OCI-LY7 (cell line): ENCODE results near the gene INPP5A. TPM values are rescaled to one million over a fixed set of nuclear protein-coding genes. Genes with fewer than 3 reads are reported as not detected.

Experiments
- BruUV-seq: library from RNA; stranded (reverse); fragments of 400-500 nt; replicated peaks from 2 replicates; lab custom pipeline; 2021; lab: Mats Ljungman, UMichigan
- CTCF ChIA-PET: fragments of 300-600 bp; sonication (Branson Sonifier 250); formaldehyde crosslinking; loops from one replicate; lab custom pipeline; 2022; ENCODE audit warnings: antibody characterized with exemption; ENCODE audit not compliant: unreplicated experiment; lab: Charles Lee
- POLR2A ChIA-PET: fragments of 300-600 bp; sonication (Branson Sonifier 250); formaldehyde crosslinking; loops from one replicate; lab custom pipeline; 2022; ENCODE audit warnings: antibody characterized with exemption; lab: Charles Lee
- DNase-seq: peaks from one replicate; pipeline ENCODE4 v3.0.0-alpha.2; 2015; ENCODE audit warnings: low spot score
- H2AFZ ChIP-seq: fragments of 200-600 bp; sonication (generic), shearing (Covaris generic); 2 replicates; pipeline ENCODE4 v1.6.1; 2014; ENCODE audit warnings: mild to moderate bottlenecking, antibody characterized with exemption, low read length, moderate library complexity
- H3K27ac ChIP-seq: fragments of 200-600 bp; sonication (generic); 2 replicates; pipeline ENCODE4 v1.5.1; 2014; ENCODE audit warnings: mixed run types, low read depth, mild to moderate bottlenecking, moderate library complexity, low read length, inconsistent platforms; ENCODE audit not compliant: poor library complexity, severe bottlenecking
- H3K36me3 ChIP-seq: fragments of 200-600 bp; sonication (generic); 2 replicates; pipeline ENCODE4 v1.6.1; 2014; ENCODE audit warnings: mild to moderate bottlenecking, antibody characterized with exemption, low read length, moderate library complexity, mixed read lengths; ENCODE audit not compliant: insufficient read depth
- H3K4me1 ChIP-seq: fragments of 200-600 bp; sonication (generic); 2 replicates; pipeline ENCODE4 v1.5.1; 2014; ENCODE audit warnings: mild to moderate bottlenecking, low read length; ENCODE audit not compliant: insufficient read depth, poor library complexity, severe bottlenecking
- H3K4me2 ChIP-seq: fragments of 200-600 bp; sonication (generic); 2 replicates; pipeline ENCODE4 v1.6.1; 2014; ENCODE audit warnings: mild to moderate bottlenecking, low read length
- H3K4me3 ChIP-seq: fragments of 200-600 bp; sonication (generic); 2 replicates; pipeline ENCODE4 v1.5.1; 2014; ENCODE audit warnings: mild to moderate bottlenecking, low read depth, low read length; ENCODE audit not compliant: poor library complexity, severe bottlenecking
- H3K79me2 ChIP-seq: fragments of 200-600 bp; sonication (generic); 2 replicates; pipeline ENCODE4 v1.6.1; 2016; ENCODE audit warnings: low read depth, mild to moderate bottlenecking, low read length, moderate library complexity, mixed read lengths; ENCODE audit not compliant: insufficient read depth
- H3K9me2 ChIP-seq: fragments of 200-600 bp; sonication (generic); 2 replicates; pipeline ENCODE4 v1.6.1; 2016; ENCODE audit warnings: mild to moderate bottlenecking, low read length, mixed read lengths; ENCODE audit not compliant: insufficient read depth
- H3K9me3 ChIP-seq: fragments of 200-600 bp; sonication (generic); 2 replicates; pipeline ENCODE4 v1.6.1; 2014; ENCODE audit warnings: mild to moderate bottlenecking, mixed run types, low read length, mixed read lengths
- H4K20me1 ChIP-seq: fragments of 200-600 bp; sonication (generic); 2 replicates; pipeline ENCODE4 v1.6.1; 2014; ENCODE audit warnings: mild to moderate bottlenecking, antibody characterized with exemption, low read length, moderate library complexity, mixed read lengths; ENCODE audit not compliant: insufficient read depth
- CTCF ChIP-seq: fragments of 200-600 bp; sonication (generic); conservative IDR thresholded peaks from 2 replicates; pipeline ENCODE4 v1.5.1; 2014; ENCODE audit warnings: mild to moderate bottlenecking, antibody characterized with exemption, low read length, moderate library complexity, mixed read lengths
- EZH2phosphoT487 ChIP-seq: fragments of 200-600 bp; sonication (generic); IDR thresholded peaks from 2 replicates; pipeline ENCODE4 v1.6.1; 2018; ENCODE audit warnings: low read depth, borderline replicate concordance, mild to moderate bottlenecking, mixed run types, antibody characterized with exemption, low read length, moderate library complexity, mixed read lengths
- intact Hi-C: fragments of 100-400 bp; cut with micrococcal nuclease; formaldehyde crosslinking; loops from one replicate; pipeline ENCODE4 v1.10.0; 2022; ENCODE audit not compliant: unreplicated experiment
- total RNA-seq, 2 experiments: library from RNA; depleted of rRNA in 1 of 2; stranded (reverse); fragments of >200 nt in 1 of 2; shearing (Covaris generic) in 1 of 2; gene quantifications; 2 replicates each; pipeline ENCODE4 v1.2.3, GENCODE V29; 2014 to 2022

INPP5A gene
- total RNA-seq, 2 experiments from 2014 or later, result 14.5 to 18.4 TPM

GRCh38 chr10:132810807-132811700 lies 273.5 kb downstream of the INPP5A start:
- H3K79me2 ChIP-seq, result no peaks in the 10 kb centered on the region
- H3K36me3 ChIP-seq, result no peaks in the 10 kb centered on the region
- intact Hi-C loops, result no loop called here
- no peaks in the 10 kb centered on the region for H3K9me2 ChIP-seq
- H3K9me3 ChIP-seq, result no peaks in the 10 kb centered on the region
- no peaks in the 10 kb centered on the region for H4K20me1 ChIP-seq
- H3K4me1 ChIP-seq, result no peaks in the 10 kb centered on the region
- CTCF ChIA-PET, result no interaction called here
- POLR2A ChIA-PET, result no interaction called here
- TF ChIP-seq EZH2phosphoT487 (no peak), CTCF (no peak)
- no peak overlapping the region for H3K4me3 ChIP-seq
- no peak overlapping the region for H2AFZ ChIP-seq
- no peak overlapping the region for H3K27ac ChIP-seq
- no peak for DNase-seq
- BruUV-seq, result no TSS peak
- H3K4me2 ChIP-seq, result no peak overlapping the region

GRCh38 chr10:132811891-132812481 lies 274.4 kb downstream of the INPP5A start:
- no peak for DNase-seq
- BruUV-seq, result no TSS peak
- intact Hi-C loops, result no loop called here
- H3K79me2 ChIP-seq, result no peaks in the 10 kb centered on the region
- H3K9me2 ChIP-seq, result no peaks in the 10 kb centered on the region
- H3K27ac ChIP-seq, result no peak overlapping the region
- ChIA-PET POLR2A (no interaction called here), CTCF (no interaction called here)
- H2AFZ ChIP-seq, result no peak overlapping the region
- H4K20me1 ChIP-seq, result no peaks in the 10 kb centered on the region
- no peaks in the 10 kb centered on the region for H3K36me3 ChIP-seq
- H3K4me3 ChIP-seq, result no peak overlapping the region
- no peaks in the 10 kb centered on the region for H3K4me1 ChIP-seq
- H3K4me2 ChIP-seq, result no peak overlapping the region
- H3K9me3 ChIP-seq, result no peaks in the 10 kb centered on the region
- TF ChIP-seq EZH2phosphoT487 (no peak), CTCF (no peak)

- Histone ChIP-seq H3K27ac (no peak overlapping the region), H3K4me1 (no peaks in the 10 kb centered on the region), H2AFZ (no peak overlapping the region), H4K20me1 (no peaks in the 10 kb centered on the region), H3K9me2 (no peaks in the 10 kb centered on the region), H3K36me3 (no peaks in the 10 kb centered on the region), H3K4me2 (no peak overlapping the region), H3K9me3 (no peaks in the 10 kb centered on the region), H3K4me3 (no peak overlapping the region), H3K79me2 (no peaks in the 10 kb centered on the region)
- DNase-seq, result no peak
- intact Hi-C loops, result no loop called here
- BruUV-seq, result no TSS peak
- no peak for TF ChIP-seq CTCF
- TF ChIP-seq EZH2phosphoT487, result no peak
- CTCF ChIA-PET, result no interaction called here
- POLR2A ChIA-PET, result no interaction called here
Observed at GRCh38 chr10:132812520-132812919, 274.9 kb downstream of the INPP5A start.
